HEK293T (cell line): ENCODE data around the gene UBE2O.

Experiments used
- CTCF ChIA-PET: fragments of 350-600 bp; formaldehyde crosslinking; extraction: SDS; loops from one replicate; lab custom pipeline; 2021; ENCODE audit warnings: antibody characterized with exemption, inconsistent platforms; lab: Yijun Ruan, JAX
- POLR2A ChIA-PET: fragments of 350-600 bp; formaldehyde crosslinking; extraction: SDS; loops from one replicate; lab custom pipeline; 2020; ENCODE audit warnings: antibody characterized with exemption, inconsistent platforms; lab: Yijun Ruan, JAX
- DNase-seq: peaks from one replicate; pipeline ENCODE4 v3.0.0; 2012; ENCODE audit warnings: mixed read lengths; ENCODE audit errors: extremely low spot score
- ARNT ChIP-seq: fragments of 450-650 bp; IDR thresholded peaks from 2 replicates; pipeline ENCODE4 v1.6.1; 2017; ENCODE audit warnings: mild to moderate bottlenecking
- BHLHE40 ChIP-seq: fragments of 450-650 bp; IDR thresholded peaks from 2 replicates; pipeline ENCODE4 v1.6.1; 2016; ENCODE audit warnings: mild to moderate bottlenecking, moderate library complexity, borderline replicate concordance
- CTBP1 ChIP-seq: fragments of 450-650 bp; IDR thresholded peaks from 2 replicates; pipeline ENCODE4 v1.6.1; 2016; ENCODE audit warnings: borderline replicate concordance
- ELF4 ChIP-seq: fragments of 450-650 bp; IDR thresholded peaks from 2 replicates; pipeline ENCODE4 v1.6.1; 2017; ENCODE audit warnings: antibody characterized with exemption
- FOXA1 ChIP-seq: fragments of 450-650 bp; IDR thresholded peaks from 2 replicates; pipeline ENCODE4 v1.6.1; 2016; ENCODE audit warnings: mild to moderate bottlenecking
- FOXK2 ChIP-seq: fragments of 450-650 bp; IDR thresholded peaks from 2 replicates; pipeline ENCODE4 v1.6.1; 2016; ENCODE audit warnings: mild to moderate bottlenecking
- FOXM1 ChIP-seq: fragments of 450-650 bp; IDR thresholded peaks from 2 replicates; pipeline ENCODE4 v1.6.1; 2017; ENCODE audit warnings: mild to moderate bottlenecking, borderline replicate concordance
- HDGF ChIP-seq: fragments of 450-650 bp; IDR thresholded peaks from 2 replicates; pipeline ENCODE4 v1.6.1; 2017; ENCODE audit warnings: antibody characterized with exemption, borderline replicate concordance
- L3MBTL2 ChIP-seq: fragments of 450-650 bp; conservative IDR thresholded peaks from 2 replicates; pipeline ENCODE4 v1.6.1; 2016; ENCODE audit warnings: mild to moderate bottlenecking
- LEF1 ChIP-seq: fragments of 450-650 bp; IDR thresholded peaks from 2 replicates; pipeline ENCODE4 v1.6.1; 2017; ENCODE audit warnings: mild to moderate bottlenecking, borderline replicate concordance
- NFRKB ChIP-seq: fragments of 450-650 bp; IDR thresholded peaks from 2 replicates; pipeline ENCODE4 v1.6.1; 2016; ENCODE audit warnings: mild to moderate bottlenecking, moderate library complexity
- PKNOX1 ChIP-seq: fragments of 450-650 bp; IDR thresholded peaks from 2 replicates; pipeline ENCODE4 v1.6.1; 2016
- SP1 ChIP-seq: fragments of 450-650 bp; IDR thresholded peaks from 2 replicates; pipeline ENCODE4 v1.6.1; 2017
- SUZ12 ChIP-seq: fragments of 450-650 bp; IDR thresholded peaks from 2 replicates; pipeline ENCODE4 v1.6.1; 2016; ENCODE audit warnings: mild to moderate bottlenecking
- TARDBP ChIP-seq: fragments of 450-650 bp; IDR thresholded peaks from 2 replicates; pipeline ENCODE4 v1.6.1; 2016
- ZNF384 ChIP-seq: fragments of 450-650 bp; IDR thresholded peaks from 2 replicates; pipeline ENCODE4 v1.6.1; 2016

Gene UBE2O

GRCh38 chr17:76444518-76445311, 8.2 kb downstream of the UBE2O start:
- no peak for DNase-seq
- TF ChIP-seq NFRKB, result no peak
- TF ChIP-seq SP1, result no peak
- TF ChIP-seq FOXA1, result no peak
- TF ChIP-seq ARNT, result no peak
- no peak for TF ChIP-seq LEF1
- TF ChIP-seq ZNF384, result no peak
- TF ChIP-seq L3MBTL2, result no peak
- no peak for TF ChIP-seq TARDBP
- no peak for TF ChIP-seq HDGF
- TF ChIP-seq CTBP1, result no peak
- TF ChIP-seq ELF4, result no peak
- no peak for TF ChIP-seq FOXM1
- no peak for TF ChIP-seq BHLHE40
- TF ChIP-seq SUZ12, result no peak
- no peak for TF ChIP-seq PKNOX1
- TF ChIP-seq FOXK2, result no peak
- ChIA-PET POLR2A (interaction anchor here (1.1 kb wide), 1 partner anchor 9 kb away, joined by 5 read pairs; no protein-coding TSS in a partner anchor), CTCF (interaction anchor here (0.6 to 1.6 kb wide), 2 partner anchors 14 to 17 kb away, joined by 3 to 6 read pairs; no protein-coding TSS in a partner anchor)

GRCh38 chr17:76442341-76443338, 10.3 kb downstream of the UBE2O start:
- ChIA-PET POLR2A (interaction anchor here (0.9 kb wide), 1 partner anchor 26 kb away, joined by 3 read pairs; no protein-coding TSS in a partner anchor), CTCF (interaction anchor here (0.6 kb wide), 1 partner anchor 11 kb away, joined by 3 read pairs; no protein-coding TSS in a partner anchor)
- no peak for DNase-seq
- no peak for TF ChIP-seq NFRKB
- no peak for TF ChIP-seq FOXM1
- no peak for TF ChIP-seq LEF1
- TF ChIP-seq CTBP1, result no peak
- TF ChIP-seq L3MBTL2, result no peak
- no peak for TF ChIP-seq PKNOX1
- no peak for TF ChIP-seq HDGF
- TF ChIP-seq FOXK2, result no peak
- TF ChIP-seq BHLHE40, result no peak
- TF ChIP-seq FOXA1, result no peak
- no peak for TF ChIP-seq ELF4
- no peak for TF ChIP-seq ZNF384
- TF ChIP-seq SP1, result no peak
- TF ChIP-seq TARDBP, result no peak
- no peak for TF ChIP-seq ARNT
- TF ChIP-seq SUZ12, result no peak

GRCh38 chr17:76441686-76442340, 11.1 kb downstream of the UBE2O start:
- ChIA-PET POLR2A (no interaction called here), CTCF (interaction anchor here (0.6 kb wide), 1 partner anchor 12 kb away, joined by 3 read pairs; no protein-coding TSS in a partner anchor)
- no peak for DNase-seq
- TF ChIP-seq NFRKB (no peak), CTBP1 (no peak), FOXM1 (no peak), SP1 (no peak), FOXA1 (no peak), FOXK2 (no peak), L3MBTL2 (no peak), LEF1 (no peak), ELF4 (no peak), SUZ12 (no peak), ARNT (no peak), TARDBP (no peak)

GRCh38 chr17:76440751-76441362, 12.1 kb downstream of the UBE2O start:
- no peak for DNase-seq
- TF ChIP-seq HDGF (no peak), BHLHE40 (no peak), CTBP1 (no peak), ELF4 (no peak), L3MBTL2 (no peak), SUZ12 (no peak), SP1 (no peak), TARDBP (no peak), FOXM1 (no peak), FOXK2 (no peak), FOXA1 (no peak), LEF1 (no peak), NFRKB (no peak), ZNF384 (no peak), ARNT (no peak), PKNOX1 (no peak)
- POLR2A ChIA-PET, result no interaction called here
- CTCF ChIA-PET, result no interaction called here
